GM21786 (cell line): ENCODE measurements around the gene PPP3CA.
A peak's percentile ranks its signal among the peaks of the same experiment; 100 is the strongest.
"Not testable (repeated sequence)": the region's sequence is repeated elsewhere in the genome, so short reads cannot be mapped to it uniquely, and the experiment has no call there.

Experiments
- ATAC-seq: cut with Tn5 transposase; IDR thresholded peaks from one replicate; pipeline ENCODE4 v1.9.1; 2021; ENCODE audit not compliant: unreplicated experiment

The PPP3CA gene

DNA sequence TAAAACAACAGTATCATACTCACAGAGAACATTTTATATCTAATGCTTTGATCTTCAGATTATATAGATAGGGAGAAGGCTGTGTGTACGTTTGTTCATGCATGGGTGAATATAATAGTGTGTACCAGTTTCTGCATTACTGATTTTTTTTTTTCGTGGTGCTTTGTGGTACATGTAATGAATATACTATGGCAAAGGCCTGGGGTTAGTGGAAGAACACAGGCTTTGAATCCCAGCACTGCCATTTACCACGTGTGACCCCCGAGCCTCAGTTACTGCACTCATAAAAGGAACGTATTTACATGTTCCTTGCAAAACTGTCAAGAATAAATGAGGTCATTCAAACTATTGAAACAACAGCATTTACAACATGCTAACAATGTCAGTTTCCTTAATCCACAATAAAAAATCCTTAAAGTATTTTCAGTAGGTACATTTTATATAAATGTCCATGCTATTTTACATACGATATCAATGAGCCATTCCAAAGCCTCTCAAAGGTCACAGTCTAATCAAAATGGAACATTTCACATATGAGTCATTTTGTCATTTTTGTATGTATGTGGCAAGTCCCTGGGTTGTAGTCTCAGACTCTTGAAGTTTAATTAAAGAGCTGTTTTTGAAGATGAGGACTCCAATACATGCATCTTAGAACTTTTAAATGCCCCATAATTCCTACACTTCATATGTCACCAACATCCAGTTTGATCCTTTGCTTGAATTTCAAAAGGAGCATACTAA lies 242.8 kb downstream of the PPP3CA start:
- ATAC-seq = peak; percentile 35

DNA sequence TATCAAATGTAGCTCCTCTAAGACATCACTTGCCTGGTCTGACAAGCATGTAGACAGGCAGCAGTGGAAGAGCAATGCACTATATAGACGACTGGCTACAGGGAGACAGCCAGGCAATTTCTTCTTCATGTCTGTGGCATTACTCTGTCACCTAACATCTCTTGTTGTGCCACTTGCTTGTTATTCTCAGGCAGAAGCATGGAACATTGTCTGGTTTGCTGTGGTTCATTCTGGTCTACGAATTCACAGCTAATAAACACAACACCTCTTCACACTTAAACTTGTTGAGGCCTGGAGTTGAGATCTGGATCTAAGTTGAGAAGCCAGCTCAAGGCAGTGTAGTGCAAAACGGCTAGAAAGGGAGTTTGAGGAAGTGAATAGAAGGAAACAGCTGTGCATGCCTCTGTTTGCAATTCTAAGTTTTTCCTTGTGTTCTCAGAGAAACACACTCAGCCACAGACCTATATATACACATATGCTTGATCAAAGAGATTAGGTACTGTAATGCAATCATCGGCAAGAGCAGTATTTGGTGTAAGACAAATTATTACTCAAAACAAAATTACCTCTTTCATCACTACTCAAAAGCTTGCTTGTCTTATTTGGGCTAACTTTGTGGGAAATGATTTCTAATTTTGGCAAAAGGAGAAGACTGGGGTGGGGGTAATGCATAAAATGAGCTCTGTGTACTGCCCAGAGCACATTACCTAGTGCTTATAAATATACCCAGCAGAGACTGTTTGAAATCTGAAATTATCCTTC lies 243.8 kb downstream of the PPP3CA start:
- peak; percentile 90 for ATAC-seq

DNA sequence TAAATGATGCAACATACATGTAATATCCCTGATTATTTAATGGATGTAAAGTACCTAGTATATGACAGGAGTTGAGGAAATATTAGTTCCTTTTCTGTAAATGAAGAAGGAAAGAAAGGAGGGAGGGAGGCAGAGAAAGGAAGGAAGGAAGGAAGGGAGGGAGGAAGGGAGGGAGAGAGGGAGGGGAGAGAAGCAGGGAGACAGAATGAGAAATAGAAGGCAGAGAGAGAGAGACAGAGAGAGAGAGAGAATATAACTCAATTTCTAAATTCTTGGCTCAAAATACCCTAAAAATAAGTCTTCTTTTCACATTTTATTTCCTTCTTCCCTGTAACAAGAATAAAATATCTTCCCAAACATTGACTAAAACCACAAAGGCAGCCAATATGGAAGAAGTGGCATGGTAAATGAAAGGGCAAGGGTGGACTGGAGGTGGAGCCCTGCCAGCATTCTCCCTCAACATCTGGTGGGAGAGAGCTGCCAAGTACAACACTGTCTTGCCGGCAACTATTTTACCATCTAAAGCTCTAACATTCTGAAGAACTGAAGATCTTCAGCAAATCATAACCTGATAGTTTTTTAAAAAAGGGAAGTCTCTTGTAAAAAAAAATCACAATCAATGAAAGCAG lies 245.1 kb downstream of the PPP3CA start:
- no peak for ATAC-seq

DNA sequence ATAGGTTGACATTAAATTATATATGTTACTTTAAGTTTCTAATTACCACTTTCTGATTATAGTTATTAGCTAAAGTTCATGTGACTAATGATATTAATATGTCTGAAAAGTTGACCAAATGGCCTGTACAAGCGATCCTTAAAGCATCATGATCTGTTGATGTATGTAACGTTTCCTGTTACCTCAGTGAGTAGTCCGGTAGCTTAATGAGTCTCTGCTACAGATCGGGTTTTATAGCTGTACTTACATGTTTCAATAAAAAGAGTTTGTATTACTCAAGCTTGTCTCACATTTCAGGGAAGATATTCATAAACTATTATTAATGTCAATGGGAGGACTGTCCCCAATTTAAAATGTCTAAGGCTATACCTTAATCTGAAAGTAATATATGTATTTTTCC lies 246.3 kb downstream of the PPP3CA start:
- no peak for ATAC-seq

DNA sequence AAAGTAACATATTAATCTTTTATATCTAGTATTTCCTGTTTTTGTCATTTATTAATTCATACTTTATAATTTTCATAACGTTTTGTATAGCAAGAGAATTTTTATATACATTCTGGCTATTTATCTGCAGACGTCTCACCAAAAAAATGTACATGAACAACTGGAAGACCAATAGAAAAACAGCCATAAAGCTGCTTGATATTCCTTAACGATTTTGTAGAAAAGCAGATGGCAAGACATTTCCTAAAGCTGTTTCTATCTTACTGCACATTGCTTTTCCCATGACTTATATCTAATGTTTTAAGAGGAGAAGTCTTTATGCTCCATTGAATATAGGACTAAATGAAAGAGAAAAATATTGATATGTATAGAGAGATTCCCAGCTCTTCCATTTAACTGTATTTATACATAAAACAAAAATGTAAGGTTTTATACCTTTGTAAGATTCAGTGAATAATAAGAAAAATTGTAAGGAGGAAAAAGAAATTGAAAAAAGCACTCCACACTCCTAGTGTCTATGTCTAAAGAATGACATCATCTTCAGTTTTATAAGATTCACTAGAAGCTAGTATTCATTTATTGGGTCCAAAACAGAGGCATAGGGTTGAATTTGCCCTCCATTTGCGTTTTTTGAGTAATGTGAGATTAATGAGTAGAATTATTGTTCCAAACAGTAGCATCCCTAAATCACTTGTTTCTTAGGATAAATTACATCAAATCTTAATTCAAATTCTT lies 248.5 kb downstream of the PPP3CA start:
- no peak for ATAC-seq

DNA sequence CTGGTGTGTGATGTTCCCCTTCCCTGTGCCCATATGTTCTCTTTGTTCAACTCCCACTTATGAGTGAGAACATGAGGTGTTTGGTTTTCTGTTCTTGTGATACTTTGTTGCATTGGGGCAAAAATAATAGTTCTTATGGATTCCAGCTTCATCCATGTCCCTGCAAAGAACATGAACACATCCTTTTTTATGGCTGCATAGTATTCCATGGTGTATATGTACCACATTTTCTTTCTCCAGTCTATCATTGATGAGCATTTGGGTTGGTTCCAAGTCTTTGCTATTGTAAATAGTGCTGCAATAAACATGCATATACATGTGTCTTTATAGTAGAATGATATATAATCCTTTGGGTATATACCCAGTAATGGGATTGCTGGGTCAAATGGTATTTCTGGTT lies 254.7 kb downstream of the PPP3CA start:
- ATAC-seq = not testable (repeated sequence)

DNA sequence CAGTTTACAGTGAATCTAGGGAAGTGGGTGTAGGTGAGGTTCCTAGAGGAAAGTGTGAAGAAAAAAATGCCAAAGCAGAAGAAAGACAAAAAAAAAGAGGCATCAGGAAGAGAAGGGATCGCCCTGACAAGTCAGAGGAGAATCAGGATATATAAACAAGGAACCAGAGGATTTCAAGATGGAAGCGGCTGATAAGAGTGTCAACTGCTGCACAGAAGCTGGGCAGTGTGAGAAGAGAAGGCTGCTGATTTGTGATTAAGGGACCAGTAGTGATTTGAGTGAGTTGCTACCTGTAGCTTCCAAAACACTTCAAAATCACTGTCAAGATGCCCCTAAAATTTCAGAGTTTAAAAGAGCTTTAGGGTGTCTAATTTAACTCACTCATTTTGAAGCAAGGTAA lies 258.2 kb downstream of the PPP3CA start:
- ATAC-seq = no peak

DNA sequence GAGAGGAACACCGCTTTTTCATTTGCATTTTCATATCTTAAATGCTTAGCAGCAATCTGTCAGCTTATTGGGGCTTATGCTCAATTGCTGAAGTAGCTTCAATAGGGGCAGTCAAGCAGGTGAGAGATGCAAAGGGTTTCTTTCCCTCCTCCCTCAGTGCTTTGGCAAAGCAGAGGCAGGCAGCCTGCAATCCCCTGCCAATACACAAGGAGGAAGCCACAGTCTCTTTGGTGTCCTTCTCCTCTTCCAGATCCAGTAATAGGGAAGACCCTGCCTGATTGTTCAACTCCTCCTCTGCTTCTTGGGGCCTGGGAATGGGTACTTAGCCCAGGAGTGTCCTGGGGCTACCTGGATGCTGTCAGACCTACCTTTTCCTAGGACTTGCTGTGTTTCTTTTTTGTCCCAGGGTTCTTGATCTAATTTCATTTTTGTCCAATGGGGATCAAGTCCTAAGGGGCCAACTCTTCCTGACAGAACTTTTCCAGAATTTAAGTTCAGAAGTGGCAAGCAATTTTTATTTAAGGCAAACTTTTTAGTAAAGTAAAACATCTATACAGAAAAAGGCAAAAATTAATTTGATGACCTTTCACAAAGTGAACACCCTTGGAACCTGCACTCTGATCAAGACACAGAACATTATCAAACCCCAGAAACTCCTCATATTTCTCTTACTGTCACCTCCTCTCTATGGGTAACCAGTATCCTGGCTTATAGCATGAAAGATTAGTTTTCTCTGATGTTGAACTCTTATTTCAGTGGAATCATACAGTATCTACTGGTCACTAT lies 260.3 kb downstream of the PPP3CA start:
- ATAC-seq = no peak

DNA sequence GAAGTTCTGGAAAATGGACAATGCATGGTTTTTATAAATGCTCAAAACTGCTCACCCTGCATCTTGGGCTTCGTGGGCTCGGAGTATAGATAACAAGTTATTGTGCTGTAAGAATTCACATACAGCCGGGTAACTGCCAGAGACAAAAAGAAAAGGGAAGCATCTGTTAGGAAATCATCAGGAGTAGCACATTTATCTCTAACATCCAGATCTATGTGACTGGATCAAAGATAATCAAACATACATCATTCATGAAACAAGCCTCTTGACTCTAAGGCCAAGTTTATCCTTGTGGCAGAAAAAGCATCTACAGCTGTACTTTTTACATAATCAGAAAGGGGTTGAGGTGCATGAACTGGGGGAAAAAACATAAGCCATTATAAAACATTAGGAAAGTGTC lies 264.2 kb downstream of the PPP3CA start:
- ATAC-seq = no peak

DNA sequence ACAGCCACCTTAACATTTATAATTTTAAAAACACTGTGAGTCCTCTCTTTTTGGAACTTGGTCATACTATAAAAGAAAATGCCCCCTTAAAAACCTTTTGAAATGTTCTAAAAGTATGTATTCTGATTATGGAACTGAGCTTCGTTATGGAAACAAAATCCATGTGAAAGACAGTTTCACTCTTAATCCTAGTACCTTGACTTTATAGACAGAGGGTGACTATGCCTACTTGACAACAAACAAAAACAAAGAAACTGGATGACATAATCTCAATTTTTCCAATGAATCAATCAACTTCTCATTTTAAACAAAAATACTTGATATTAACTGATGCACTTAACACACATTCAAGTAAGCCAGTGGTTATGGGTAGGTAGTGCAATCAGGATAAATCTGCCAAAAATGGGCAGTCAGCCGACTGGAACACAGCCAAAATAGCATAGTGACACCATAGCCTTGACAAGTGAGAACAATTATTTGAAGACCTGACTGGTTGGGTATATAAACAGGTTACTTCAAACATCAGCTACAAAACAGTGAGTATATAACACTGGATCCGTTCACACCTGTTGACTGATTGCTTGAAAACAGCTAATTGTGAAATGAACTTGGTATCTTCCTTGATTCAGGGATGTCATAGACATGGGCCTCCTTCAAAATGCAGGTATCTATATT lies 265.5 kb downstream of the PPP3CA start:
- ATAC-seq = no peak

DNA sequence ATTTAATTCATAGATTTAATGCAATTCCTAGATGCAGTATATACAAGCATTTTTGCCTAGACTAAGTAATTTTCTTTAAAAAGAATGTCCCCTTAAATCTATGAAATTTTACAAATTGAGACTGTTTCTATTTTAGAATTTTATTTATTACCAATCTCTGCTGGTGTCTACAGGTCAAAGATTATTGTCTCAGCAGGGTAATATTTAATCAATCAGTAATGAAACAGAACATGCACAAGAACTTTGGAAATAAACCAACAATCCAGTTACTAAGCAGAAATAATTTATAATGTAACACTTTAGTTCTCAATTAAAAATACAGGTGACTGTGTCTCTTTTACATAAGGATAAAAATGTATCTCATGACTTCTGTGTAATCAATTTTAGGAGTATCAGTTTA lies 266.2 kb downstream of the PPP3CA start:
- ATAC-seq = no peak

DNA sequence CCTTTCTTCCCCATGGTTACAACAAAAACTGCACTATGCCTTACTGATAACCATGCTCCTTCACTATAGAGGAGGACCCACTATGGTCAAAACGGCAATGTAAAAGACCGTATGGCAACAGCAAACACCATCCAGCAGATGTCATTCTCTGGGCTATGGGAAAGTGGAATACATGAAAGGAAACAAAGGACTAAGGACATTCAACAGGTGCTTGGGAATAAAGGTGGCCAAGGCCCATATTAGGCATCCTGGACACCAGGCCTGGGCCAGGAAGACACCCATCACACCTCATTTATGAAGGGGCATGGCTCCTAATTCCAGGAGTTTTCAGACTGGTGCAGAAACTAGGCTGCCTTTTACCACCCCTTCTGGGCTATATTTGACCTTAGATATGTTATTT lies 268.4 kb downstream of the PPP3CA start:
- ATAC-seq = no peak

DNA sequence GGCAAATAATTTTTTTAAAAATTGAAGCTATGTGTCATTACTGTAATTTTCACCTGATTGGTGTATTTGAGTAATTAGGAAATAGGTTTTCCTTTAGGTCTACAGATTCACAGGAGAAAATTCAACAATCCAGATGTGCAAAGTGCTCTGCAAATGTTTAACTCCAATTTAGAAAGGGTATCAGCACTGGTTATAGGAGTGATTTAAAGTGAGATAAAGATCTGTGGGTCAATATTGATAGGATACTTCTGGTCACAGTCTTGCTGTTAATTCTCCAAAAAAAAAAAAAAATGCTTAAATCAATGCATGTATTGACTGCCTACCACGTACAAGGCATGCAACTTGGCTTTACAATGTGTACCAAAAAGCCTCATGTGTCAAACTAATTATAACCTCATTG lies 271.3 kb downstream of the PPP3CA start:
- no peak for ATAC-seq

DNA sequence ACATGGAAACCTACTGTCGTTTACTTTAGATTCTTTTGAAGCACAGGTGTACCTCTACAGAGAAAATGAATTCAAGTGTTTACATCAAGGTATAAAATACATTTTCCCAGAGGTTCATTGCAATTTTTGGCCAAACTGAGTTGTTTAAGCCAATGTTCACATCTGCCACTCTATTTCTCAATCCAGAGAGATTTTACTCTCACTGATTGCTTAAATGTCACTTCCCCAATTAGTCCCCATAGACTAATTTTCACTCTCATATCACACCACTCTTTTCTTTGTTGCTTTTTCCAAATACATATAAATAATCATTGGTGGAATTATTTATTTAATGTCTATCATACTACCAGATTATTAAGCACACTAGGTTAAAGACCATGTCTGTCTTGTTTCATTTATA lies 271.8 kb downstream of the PPP3CA start:
- no peak for ATAC-seq

DNA sequence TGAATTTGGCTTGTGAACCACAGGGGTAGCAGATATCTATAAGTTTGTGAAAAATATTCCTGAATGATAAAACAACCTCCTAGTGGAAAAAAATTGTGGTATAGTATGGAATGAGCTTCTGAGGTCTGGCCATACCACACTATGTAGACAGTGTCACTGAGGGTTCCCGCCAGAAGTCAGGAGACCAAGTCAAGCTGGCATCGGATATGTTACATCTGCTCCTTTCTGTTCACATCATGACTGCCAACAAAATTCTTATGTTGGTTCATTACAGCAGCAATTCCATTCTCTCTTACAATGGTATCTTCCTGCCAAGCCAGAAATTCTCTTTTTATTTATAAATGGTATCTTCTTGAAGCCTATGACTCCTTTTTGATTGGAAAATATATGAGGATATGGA lies 273.0 kb downstream of the PPP3CA start:
- ATAC-seq = no peak

DNA sequence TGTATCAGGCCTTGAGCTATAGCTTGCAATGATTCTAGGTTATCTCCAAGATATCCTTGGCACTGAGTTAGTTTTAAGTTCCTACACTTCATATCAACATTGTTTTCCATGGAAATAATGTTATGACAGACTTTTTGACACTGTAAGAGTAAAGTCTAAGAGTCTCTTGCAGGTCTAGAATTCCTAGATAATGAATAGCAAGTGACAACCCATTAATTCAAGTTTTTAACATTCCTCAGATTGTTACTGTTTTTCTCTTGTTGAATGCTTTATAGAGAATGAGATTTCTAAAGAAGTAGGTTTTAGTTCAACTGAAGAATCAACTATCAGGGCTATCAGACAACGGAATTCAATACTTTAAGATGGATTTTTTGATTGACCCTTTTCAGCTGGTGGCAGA lies 276.1 kb downstream of the PPP3CA start:
- no peak for ATAC-seq

DNA sequence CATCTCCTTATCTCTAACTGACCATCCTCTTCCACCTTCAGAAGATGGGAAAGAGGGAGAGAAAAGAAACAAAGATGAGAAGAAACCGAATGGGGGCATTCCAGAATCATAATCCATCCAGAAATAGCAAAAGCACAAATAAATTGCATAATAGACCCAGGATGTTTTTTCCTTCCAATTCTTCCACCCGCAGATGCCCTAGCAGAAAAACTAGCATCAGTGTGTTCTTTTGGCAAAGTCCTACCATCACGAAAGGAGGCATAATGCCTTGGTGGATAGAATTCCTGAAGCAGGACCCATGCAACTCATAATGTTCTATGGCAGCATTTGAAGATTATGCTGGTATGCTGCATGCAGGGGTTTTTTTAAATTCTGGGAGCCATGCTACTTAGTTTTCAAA lies 279.2 kb downstream of the PPP3CA start:
- ATAC-seq = no peak

DNA sequence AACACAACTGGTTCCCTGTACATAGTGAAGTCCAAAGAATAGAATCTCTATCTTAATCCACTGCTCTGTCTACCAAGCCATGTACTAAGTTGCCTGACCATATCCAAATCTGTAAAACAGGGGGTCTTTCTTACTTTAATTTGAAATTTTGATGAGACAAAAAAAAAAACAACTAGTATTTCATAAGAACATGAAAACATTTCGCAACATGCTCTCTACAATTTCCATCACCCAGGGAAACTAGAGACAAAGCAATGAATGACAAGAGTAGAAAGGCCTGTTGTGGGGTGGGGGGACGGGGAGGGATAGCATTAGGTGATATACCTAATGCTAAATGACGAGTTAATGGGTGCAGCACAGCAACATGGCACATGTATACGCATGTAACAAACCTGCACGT lies 279.9 kb downstream of the PPP3CA start:
- ATAC-seq = no peak

DNA sequence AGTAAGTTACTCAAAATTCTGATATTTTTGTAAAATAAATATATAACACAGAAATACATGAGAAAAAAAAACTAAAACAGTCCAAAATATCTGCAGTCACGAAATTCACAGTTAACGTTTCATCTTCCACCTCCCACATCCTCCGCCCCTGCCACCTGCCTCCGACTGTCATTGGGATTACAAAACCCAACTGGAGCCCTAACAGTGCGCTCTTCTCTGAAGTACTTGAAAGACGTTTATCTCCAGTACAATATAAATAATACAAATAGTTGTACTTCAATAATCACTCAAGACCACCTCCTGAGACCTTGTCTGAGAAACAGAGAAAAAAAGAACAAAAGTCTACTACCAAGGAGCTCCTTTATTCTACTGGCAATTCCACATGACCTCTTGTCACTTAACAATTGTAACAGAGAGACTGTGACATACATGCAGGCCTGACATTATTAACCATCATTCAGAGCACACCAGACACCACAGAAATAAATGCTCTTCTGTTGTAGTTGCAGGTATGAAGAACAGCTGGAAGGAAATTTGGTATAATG lies 280.6 kb downstream of the PPP3CA start:
- no peak for ATAC-seq

DNA sequence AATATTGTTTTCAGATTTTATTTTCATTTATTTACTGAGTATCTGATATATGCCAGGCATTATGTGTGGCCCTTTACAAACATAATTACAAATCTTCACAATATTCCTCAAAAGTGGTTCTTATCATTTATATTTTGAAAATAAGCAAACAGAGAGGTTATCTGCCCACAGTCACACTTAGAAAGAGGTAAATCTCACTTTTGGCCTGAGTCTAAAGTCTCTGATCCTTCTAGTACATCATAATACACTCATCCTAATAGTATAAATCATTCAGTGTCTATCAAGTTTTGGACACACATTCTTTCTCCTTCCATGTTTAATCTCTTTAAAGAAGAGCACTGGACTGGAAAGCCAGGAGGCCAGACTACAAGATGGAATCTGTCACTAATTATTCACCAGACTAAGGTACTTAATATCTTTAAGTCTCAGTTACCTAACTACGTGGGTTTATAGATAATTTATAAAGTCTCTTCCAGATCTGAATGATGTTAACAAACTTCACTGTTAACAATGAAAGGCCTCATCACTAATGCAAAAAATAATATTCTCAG lies 281.3 kb downstream of the PPP3CA start:
- no peak for ATAC-seq
